K562 (cell line): ENCODE measurements around the gene NF2. TPM values are rescaled to one million over a fixed set of nuclear protein-coding genes. Genes with fewer than 3 reads are reported as not detected.

Source experiments
- ATAC-seq: fragments of 200-7000 bp; cut with Tn5 transposase; 3 replicates; pipeline ENCODE4 v1.9.1; 2020; ENCODE audit warnings: moderate library complexity
- BruUV-seq: library from RNA; stranded (reverse); fragments of 400-500 nt; replicated peaks from 2 replicates; lab custom pipeline; 2021; lab: Mats Ljungman, UMichigan
- CTCF ChIA-PET: fragments of 300-600 bp; formaldehyde crosslinking; extraction: SDS; loops from one replicate; lab custom pipeline; 2021; ENCODE audit warnings: low intra/inter-chr PET ratio; lab: Yijun Ruan, JAX
- POLR2A ChIA-PET: fragments of 300-600, 350-650 bp; sonication (Branson Sonifier 250); formaldehyde crosslinking; extraction: SDS; loops from one replicate; lab custom pipeline; 2021; ENCODE audit warnings: antibody characterized with exemption, inconsistent platforms; lab: Yijun Ruan, JAX
- DNase-seq, 4 experiments: peaks; one replicate each; pipeline versions ENCODE4 v3.0.0 to v3.0.0-alpha.2; 2011 to 2018; ENCODE audit warnings: low spot score in 3 of 4, mixed read lengths in 3 of 4; ENCODE audit errors: extremely low read depth in 1 of 4
- FAIRE-seq: peaks from 2 replicates; lab custom pipeline; 2011; peaks lifted over from hg19 to GRCh38; lab: Jason Lieb, UNC
- H2AFZ ChIP-seq: 2 replicates; pipeline ENCODE4 v1.6.0; 2011; ENCODE audit warnings: low read depth, low read length, control low read depth, inconsistent platforms
- H3K27ac ChIP-seq: fragments of 200-600 bp; 3 replicates; pipeline ENCODE4 v1.8.0; 2011; ENCODE audit warnings: low read depth, mild to moderate bottlenecking, control low read depth, inconsistent platforms, low read length, moderate library complexity, mixed read lengths; ENCODE audit errors: extremely low read depth
- H3K27me3 ChIP-seq, 2 experiments: fragments of 300-600 bp in 1 of 2; 2 replicates in 1 of 2; 3 replicates in 1 of 2; pipeline versions ENCODE4 v1.6.0 to v1.8.0; 2011; ENCODE audit warnings: inconsistent platforms in 2 of 2, low read length in 2 of 2, mild to moderate bottlenecking in 1 of 2, mixed read lengths in 1 of 2, moderate library complexity in 1 of 2; ENCODE audit not compliant: control insufficient read depth in 2 of 2, insufficient read depth in 2 of 2
- H3K36me3 ChIP-seq: fragments of 300-600 bp; 3 replicates; pipeline ENCODE4 v1.8.0; 2011; ENCODE audit warnings: mild to moderate bottlenecking, low read length, inconsistent platforms; ENCODE audit not compliant: control insufficient read depth, insufficient read depth
- H3K4me1 ChIP-seq, 2 experiments: fragments of 200-600 bp in 1 of 2; replicated peaks in 1 of 2; 2 replicates in 1 of 2; 3 replicates in 1 of 2; pipeline versions ENCODE4 v1.5.1 to v1.8.0; 2011; ENCODE audit warnings: inconsistent platforms in 2 of 2, low read length in 2 of 2, mild to moderate bottlenecking in 1 of 2, mixed read lengths in 1 of 2, moderate library complexity in 1 of 2; ENCODE audit not compliant: control insufficient read depth in 2 of 2, insufficient read depth in 2 of 2
- H3K4me2 ChIP-seq: 2 replicates; pipeline ENCODE4 v1.6.1; 2011; ENCODE audit warnings: low read length, control low read depth, inconsistent platforms, mixed read lengths; ENCODE audit not compliant: insufficient read depth
- H3K4me3 ChIP-seq: fragments of 200-600 bp; sonication (generic), shearing (Covaris generic); 2 replicates; pipeline ENCODE4 v1.5.1; 2016; ENCODE audit warnings: control low read depth, inconsistent platforms
- H3K79me2 ChIP-seq: fragments of 200-600 bp; 3 replicates; pipeline ENCODE4 v1.8.0; 2011; ENCODE audit warnings: low read length, inconsistent platforms; ENCODE audit not compliant: control insufficient read depth, insufficient read depth
- H3K9ac ChIP-seq, 2 experiments: 2 replicates each; pipeline versions ENCODE4 v1.6.0 to v1.6.1; 2011; ENCODE audit warnings: low read depth in 2 of 2, low read length in 2 of 2, control low read depth in 1 of 2, inconsistent platforms in 1 of 2, mild to moderate bottlenecking in 1 of 2, mixed read lengths in 1 of 2; ENCODE audit not compliant: insufficient read depth in 1 of 2
- H3K9me1 ChIP-seq: one replicate; pipeline ENCODE4 v1.6.0; 2011; ENCODE audit warnings: inconsistent platforms, mild to moderate bottlenecking, low read length, moderate library complexity; ENCODE audit not compliant: control insufficient read depth, insufficient read depth
- H3K9me3 ChIP-seq: replicated peaks from 2 replicates; pipeline ENCODE4 v1.5.1; 2011; ENCODE audit warnings: low read depth, low read length, inconsistent platforms; ENCODE audit not compliant: control insufficient read depth, insufficient read depth
- H4K20me1 ChIP-seq: replicated peaks from 2 replicates; pipeline ENCODE4 v1.6.1; 2011; ENCODE audit warnings: low read length, inconsistent platforms, mixed read lengths; ENCODE audit not compliant: control insufficient read depth, insufficient read depth
- BRF1 ChIP-seq: IDR thresholded peaks from 3 replicates; pipeline ENCODE4 v1.6.1; 2011; ENCODE audit warnings: borderline replicate concordance, mild to moderate bottlenecking; ENCODE audit not compliant: insufficient read length; ENCODE audit errors: extremely low read depth
- GABPB2 ChIP-seq: fragments of 250-450 bp; sonication (Bioruptor Pico); conservative IDR thresholded peaks from 2 replicates; pipeline ENCODE4 v1.5.1; 2021; ENCODE audit warnings: mild to moderate bottlenecking
- KDM2B ChIP-seq: fragments of 250-450 bp; sonication (Bioruptor Pico); IDR thresholded peaks from 2 replicates; pipeline ENCODE4 v1.8.0; 2021; ENCODE audit warnings: mild to moderate bottlenecking, moderate library complexity
- KLF1 ChIP-seq: fragments of 450-650 bp; IDR thresholded peaks from 2 replicates; pipeline ENCODE4 v1.6.1; 2016; ENCODE audit warnings: missing genetic modification characterization, missing compliant biosample characterization
- OTX1 ChIP-seq: fragments of 450-650 bp; formaldehyde crosslinking; IDR thresholded peaks from 2 replicates; pipeline ENCODE4 v1.4.0; 2022; ENCODE audit warnings: mild to moderate bottlenecking
- POLR2G ChIP-seq: fragments of 200-400 bp; formaldehyde crosslinking; IDR thresholded peaks from 2 replicates; pipeline ENCODE4 v1.6.1; 2017; ENCODE audit warnings: low read depth, mild to moderate bottlenecking, antibody characterized with exemption, low read length, moderate library complexity
- RBM15 ChIP-seq: fragments of 200-400 bp; formaldehyde crosslinking; IDR thresholded peaks from 2 replicates; pipeline ENCODE4 v1.6.1; 2018; ENCODE audit warnings: mild to moderate bottlenecking, low read length, moderate library complexity; ENCODE audit not compliant: insufficient read depth
- SMAD4 ChIP-seq: fragments of 250-450 bp; sonication (Bioruptor Pico); conservative IDR thresholded peaks from 2 replicates; pipeline ENCODE4 v1.8.0; 2021; ENCODE audit warnings: inconsistent platforms, mild to moderate bottlenecking, moderate library complexity
- SP2 ChIP-seq: IDR thresholded peaks from 2 replicates; pipeline ENCODE4 v1.6.1; 2011; ENCODE audit warnings: mild to moderate bottlenecking, low read depth, low read length, moderate library complexity; ENCODE audit not compliant: poor library complexity, severe bottlenecking; ENCODE audit errors: extremely low read depth
- STAT5B ChIP-seq: fragments of 250-450 bp; sonication (Bioruptor Pico); IDR thresholded peaks from 2 replicates; pipeline ENCODE4 v1.8.0; 2021; ENCODE audit warnings: mild to moderate bottlenecking, inconsistent platforms
- VEZF1 ChIP-seq: fragments of 200-800 bp; sonication (Bioruptor generic); IDR thresholded peaks from 2 replicates; pipeline ENCODE4 v1.6.1; 2017; ENCODE audit warnings: missing genetic modification characterization, missing compliant biosample characterization
- ZNF699 ChIP-seq: fragments of 250-450 bp; sonication (Bioruptor Pico); IDR thresholded peaks from 2 replicates; pipeline ENCODE4 v1.8.0; 2021; ENCODE audit warnings: mild to moderate bottlenecking, moderate library complexity; ENCODE audit not compliant: insufficient replicate concordance
- ZNF76 ChIP-seq: fragments of 250-450 bp; sonication (Bioruptor Pico); IDR thresholded peaks from 2 replicates; pipeline ENCODE4 v1.4.0; 2020; ENCODE audit warnings: mild to moderate bottlenecking, moderate library complexity, borderline replicate concordance
- WGBS: fragments of 100-300 bp; shearing (Covaris generic); methylation state at CpG from one replicate; pipeline ENCODE4 v1.1.6; 2016; ENCODE audit warnings: low coverage, mixed read lengths; ENCODE audit not compliant: insufficient coverage; ENCODE audit errors: missing lambda C conversion rate; 5-methylcytosine and 5-hydroxymethylcytosine counted together
- in situ Hi-C: fragments of 300-500 bp; cut with MboI; formaldehyde crosslinking; loops from 4 replicates; pipeline ENCODE4 v1.15.0; 2018; ENCODE audit warnings: inconsistent platforms, mixed read lengths
- intact Hi-C: fragments of 100-400 bp; cut with micrococcal nuclease; formaldehyde crosslinking; loops from 2 replicates; pipeline ENCODE4 v1.14.2; 2022
- polyA plus RNA-seq, 8 experiments: library from polyadenylated mRNA; depleted of rRNA in 4 of 8; stranded (reverse) in 5 of 8; unstranded in 3 of 8; fragments of >200 nt; fragmentation: Nextera tagmentation in 2 of 8; fragmentation: Illumina TruSeq in 1 of 8; extraction: Ambion mirVana in 2 of 8; extraction: Trizol in 1 of 8; gene quantifications; 2 replicates each; pipeline versions ENCODE4 v1.2.1 to v1.2.3, GENCODE V29; 2011 to 2014; ENCODE audit warnings: inconsistent platforms in 1 of 8, missing spikeins in 1 of 8
- total RNA-seq, 7 experiments: library from RNA; depleted of rRNA in 6 of 7; stranded (reverse); fragments of >200 nt in 6 of 7; fragmentation: Illumina TruSeq in 2 of 7; extraction: Trizol in 2 of 7; gene quantifications; 2 replicates each; pipeline versions ENCODE4 v1.2.1 to v1.2.3, GENCODE V29; 2011 to 2021; ENCODE audit warnings: low replicate concordance in 1 of 7
- TF ChIP-seq, protein P1 (sequence below): sonication (generic); formaldehyde crosslinking; IDR thresholded peaks from 2 replicates; pipeline ENCODE4 v1.8.0; 2022; ENCODE audit warnings: mild to moderate bottlenecking, missing genetic modification reagents
- TF ChIP-seq, protein P2 (sequence below): sonication (generic); formaldehyde crosslinking; IDR thresholded peaks from 2 replicates; pipeline ENCODE4 v1.8.1; 2022; ENCODE audit warnings: missing genetic modification reagents

Gene NF2
- total and polyA plus RNA-seq, 9 of the 15 experiments (the other 6 are each of a cell fraction or from before 2014, with no cell fraction given): 2.2 to 32.5 (median 15.2) TPM

GRCh38 chr22:29690476-29690875 is 87.0 kb downstream of the NF2 start:
- Histone ChIP-seq H3K4me3 (no peak overlapping the region), H3K79me2 (no peaks in the 10 kb centered on the region), H3K4me1 (peaks cover 0 to 18% of the 10 kb centered on the region in 2 experiments; a peak in 2 of 5 replicates), H2AFZ (no peak overlapping the region), H4K20me1 (no peaks in the 10 kb centered on the region), H3K9me3 (no peaks in the 10 kb centered on the region), H3K27me3 (no peaks in the 10 kb centered on the region), H3K27ac (no peak overlapping the region), H3K4me2 (no peak overlapping the region), H3K9me1 (peaks cover 2% of the 10 kb centered on the region), H3K9ac (no peak overlapping the region), H3K36me3 (peaks cover 32% of the 10 kb centered on the region; the same call in 1 of the 3 replicates)
- BruUV-seq: no TSS peak
- in situ Hi-C loops (loop anchor here (25.0 kb wide), 1 partner anchor 397 kb away; the partner anchor contains the start of gene HORMAD2), intact Hi-C loops (no loop called here)
- POLR2A ChIA-PET: interaction anchor here (1.1 to 1.3 kb wide), 2 partner anchors 11 to 17 kb away, joined by 5 to 6 read pairs; no protein-coding TSS in a partner anchor
- CTCF ChIA-PET: interaction anchor here (1.6 to 3.0 kb wide), 2 partner anchors 315 to 398 kb away, joined by 9 to 29 read pairs; no protein-coding TSS in a partner anchor
- WGBS: 86% methylated on average over 5 of the region's 9 CpGs
- no peak for DNase-seq
- ATAC-seq: no peak
- FAIRE-seq: no peak
- no peak for TF ChIP-seq KLF1
- TF ChIP-seq SMAD4 (CRISPR knock-in tag): no peak
- TF ChIP-seq BRF1: no peak
- no peak for TF ChIP-seq GABPB2
- TF ChIP-seq OTX1 (CRISPR knock-in tag): no peak
- TF ChIP-seq RBM15: no peak
- TF ChIP-seq STAT5B: no peak
- no peak for TF ChIP-seq ZNF76 (CRISPR knock-in tag)
- no peak for TF ChIP-seq POLR2G
- TF ChIP-seq, protein P1, sequence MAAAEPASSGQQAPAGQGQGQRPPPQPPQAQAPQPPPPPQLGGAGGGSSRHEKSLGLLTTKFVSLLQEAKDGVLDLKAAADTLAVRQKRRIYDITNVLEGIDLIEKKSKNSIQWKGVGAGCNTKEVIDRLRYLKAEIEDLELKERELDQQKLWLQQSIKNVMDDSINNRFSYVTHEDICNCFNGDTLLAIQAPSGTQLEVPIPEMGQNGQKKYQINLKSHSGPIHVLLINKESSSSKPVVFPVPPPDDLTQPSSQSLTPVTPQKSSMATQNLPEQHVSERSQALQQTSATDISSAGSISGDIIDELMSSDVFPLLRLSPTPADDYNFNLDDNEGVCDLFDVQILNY (CRISPR knock-in tag): no peak
- TF ChIP-seq SP2: no peak
- TF ChIP-seq ZNF699 (CRISPR knock-in tag): no peak
- TF ChIP-seq, protein P2, sequence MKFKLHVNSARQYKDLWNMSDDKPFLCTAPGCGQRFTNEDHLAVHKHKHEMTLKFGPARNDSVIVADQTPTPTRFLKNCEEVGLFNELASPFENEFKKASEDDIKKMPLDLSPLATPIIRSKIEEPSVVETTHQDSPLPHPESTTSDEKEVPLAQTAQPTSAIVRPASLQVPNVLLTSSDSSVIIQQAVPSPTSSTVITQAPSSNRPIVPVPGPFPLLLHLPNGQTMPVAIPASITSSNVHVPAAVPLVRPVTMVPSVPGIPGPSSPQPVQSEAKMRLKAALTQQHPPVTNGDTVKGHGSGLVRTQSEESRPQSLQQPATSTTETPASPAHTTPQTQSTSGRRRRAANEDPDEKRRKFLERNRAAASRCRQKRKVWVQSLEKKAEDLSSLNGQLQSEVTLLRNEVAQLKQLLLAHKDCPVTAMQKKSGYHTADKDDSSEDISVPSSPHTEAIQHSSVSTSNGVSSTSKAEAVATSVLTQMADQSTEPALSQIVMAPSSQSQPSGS (CRISPR knock-in tag): no peak
- no peak for TF ChIP-seq KDM2B (CRISPR knock-in tag)
- TF ChIP-seq VEZF1 (CRISPR knock-in tag): no peak
